ENCODE data around the gene ETFBKMT.

DNA sequence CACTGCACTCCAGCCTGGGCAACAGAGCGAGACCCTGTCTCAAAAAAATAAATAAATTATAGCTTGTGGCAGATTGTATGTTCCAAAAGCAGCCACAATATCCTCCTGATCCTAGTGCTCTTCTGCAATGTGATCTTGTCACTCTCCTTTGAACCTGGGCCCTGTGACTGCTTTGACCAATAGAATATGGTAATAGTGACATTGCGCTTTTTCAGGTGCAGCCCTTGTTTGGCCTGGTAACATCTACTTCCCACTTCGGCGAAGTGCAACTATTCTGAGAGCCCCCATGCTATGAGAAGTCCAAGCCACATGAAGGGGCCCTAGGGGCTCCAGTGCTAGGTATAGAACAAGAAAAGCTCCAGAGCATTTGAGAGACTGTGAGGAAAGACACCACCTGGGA lies 37.5 kb upstream of the ETFBKMT start:
- no peak for TF ChIP-seq SMC3 (IDR thresholded peaks at IDR 0.05)
- TF ChIP-seq, protein P1, sequence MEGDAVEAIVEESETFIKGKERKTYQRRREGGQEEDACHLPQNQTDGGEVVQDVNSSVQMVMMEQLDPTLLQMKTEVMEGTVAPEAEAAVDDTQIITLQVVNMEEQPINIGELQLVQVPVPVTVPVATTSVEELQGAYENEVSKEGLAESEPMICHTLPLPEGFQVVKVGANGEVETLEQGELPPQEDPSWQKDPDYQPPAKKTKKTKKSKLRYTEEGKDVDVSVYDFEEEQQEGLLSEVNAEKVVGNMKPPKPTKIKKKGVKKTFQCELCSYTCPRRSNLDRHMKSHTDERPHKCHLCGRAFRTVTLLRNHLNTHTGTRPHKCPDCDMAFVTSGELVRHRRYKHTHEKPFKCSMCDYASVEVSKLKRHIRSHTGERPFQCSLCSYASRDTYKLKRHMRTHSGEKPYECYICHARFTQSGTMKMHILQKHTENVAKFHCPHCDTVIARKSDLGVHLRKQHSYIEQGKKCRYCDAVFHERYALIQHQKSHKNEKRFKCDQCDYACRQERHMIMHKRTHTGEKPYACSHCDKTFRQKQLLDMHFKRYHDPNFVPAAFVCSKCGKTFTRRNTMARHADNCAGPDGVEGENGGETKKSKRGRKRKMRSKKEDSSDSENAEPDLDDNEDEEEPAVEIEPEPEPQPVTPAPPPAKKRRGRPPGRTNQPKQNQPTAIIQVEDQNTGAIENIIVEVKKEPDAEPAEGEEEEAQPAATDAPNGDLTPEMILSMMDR (IDR thresholded peaks at IDR 0.05), result no peak
- no peak for TF ChIP-seq CHD2 (IDR thresholded peaks at IDR 0.05; ENCODE audit: low read length, partially characterized antibody)
- TF ChIP-seq MAFK (IDR thresholded peaks at IDR 0.05; ENCODE audit: partially characterized antibody), result no peak
- no peak for TF ChIP-seq HOXA7 (CRISPR knock-in tag; IDR thresholded peaks at IDR 0.05)
- TF ChIP-seq, protein P2, sequence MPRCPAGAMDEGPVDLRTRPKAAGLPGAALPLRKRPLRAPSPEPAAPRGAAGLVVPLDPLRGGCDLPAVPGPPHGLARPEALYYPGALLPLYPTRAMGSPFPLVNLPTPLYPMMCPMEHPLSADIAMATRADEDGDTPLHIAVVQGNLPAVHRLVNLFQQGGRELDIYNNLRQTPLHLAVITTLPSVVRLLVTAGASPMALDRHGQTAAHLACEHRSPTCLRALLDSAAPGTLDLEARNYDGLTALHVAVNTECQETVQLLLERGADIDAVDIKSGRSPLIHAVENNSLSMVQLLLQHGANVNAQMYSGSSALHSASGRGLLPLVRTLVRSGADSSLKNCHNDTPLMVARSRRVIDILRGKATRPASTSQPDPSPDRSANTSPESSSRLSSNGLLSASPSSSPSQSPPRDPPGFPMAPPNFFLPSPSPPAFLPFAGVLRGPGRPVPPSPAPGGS (IDR thresholded peaks at IDR 0.05), result no peak
- no peak for TF ChIP-seq BHLHE40 (IDR thresholded peaks at IDR 0.05; ENCODE audit: low read depth, low read length)
- TF ChIP-seq RAD21 (conservative IDR thresholded peaks at IDR 0.05 in 1 of 2, IDR thresholded peaks at IDR 0.05 in 1 of 2), result no peak
- no peak for TF ChIP-seq ZSCAN20 (CRISPR knock-in tag; IDR thresholded peaks at IDR 0.05)
- TF ChIP-seq, protein P3, sequence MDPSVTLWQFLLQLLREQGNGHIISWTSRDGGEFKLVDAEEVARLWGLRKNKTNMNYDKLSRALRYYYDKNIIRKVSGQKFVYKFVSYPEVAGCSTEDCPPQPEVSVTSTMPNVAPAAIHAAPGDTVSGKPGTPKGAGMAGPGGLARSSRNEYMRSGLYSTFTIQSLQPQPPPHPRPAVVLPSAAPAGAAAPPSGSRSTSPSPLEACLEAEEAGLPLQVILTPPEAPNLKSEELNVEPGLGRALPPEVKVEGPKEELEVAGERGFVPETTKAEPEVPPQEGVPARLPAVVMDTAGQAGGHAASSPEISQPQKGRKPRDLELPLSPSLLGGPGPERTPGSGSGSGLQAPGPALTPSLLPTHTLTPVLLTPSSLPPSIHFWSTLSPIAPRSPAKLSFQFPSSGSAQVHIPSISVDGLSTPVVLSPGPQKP (IDR thresholded peaks at IDR 0.05; ENCODE audit: low read depth, low read length), result no peak
- no peak for TF ChIP-seq TP53 (CRISPR knock-in tag; IDR thresholded peaks at IDR 0.05)
- no peak for TF ChIP-seq RFX5 (IDR thresholded peaks at IDR 0.05)
